Uterus (tissue), 4 donors: Measurements from ENCODE around the gene AHCYL2. TPM values are rescaled to one million over a fixed set of nuclear protein-coding genes. Genes with fewer than 3 reads are reported as not detected.

Source experiments
- DNase-seq, 2 donors: peaks; one replicate each; pipeline ENCODE4 v3.0.0-alpha.2; 2019 to 2020
- H3K27ac ChIP-seq, 2 donors: fragments of 200-600 bp; sonication (generic); 1 replicate in 1 of 2; 2 replicates in 1 of 2; pipeline ENCODE4 v1.5.1; 2016 to 2018
- H3K27me3 ChIP-seq, 2 donors: fragments of 200-600 bp; sonication (generic); one replicate each; pipeline ENCODE4 v1.5.1; 2018 to 2019; ENCODE audit warnings: control low read depth in 1 of 2
- H3K36me3 ChIP-seq, 2 donors: fragments of 200-600 bp; sonication (generic); one replicate each; pipeline ENCODE4 v1.5.1; 2019; ENCODE audit warnings: control low read depth in 1 of 2
- H3K4me1 ChIP-seq, 2 donors: fragments of 200-600 bp; sonication (generic); one replicate each; pipeline ENCODE4 v1.5.1; 2018 to 2019; ENCODE audit warnings: control low read depth in 1 of 2
- H3K4me3 ChIP-seq, 2 donors: fragments of 200-600 bp; sonication (generic); 1 replicate in 1 of 2; 2 replicates in 1 of 2; pipeline ENCODE4 v1.5.1; 2018 to 2019; ENCODE audit warnings: mild to moderate bottlenecking in 1 of 2
- H3K9me3 ChIP-seq, 2 donors: fragments of 200-600 bp; sonication (generic); one replicate each; pipeline ENCODE4 v1.5.1; 2019; ENCODE audit warnings: control low read depth in 1 of 2
- CTCF ChIP-seq, 4 experiments: fragments of 200-600 bp in 2 of 4; fragments of 450-650 bp in 2 of 4; sonication (generic) in 2 of 4; IDR thresholded peaks; one replicate each; pipeline ENCODE4 v1.5.1; 2016 to 2019; ENCODE audit warnings: antibody characterized with exemption in 4 of 4, mild to moderate bottlenecking in 2 of 4, moderate library complexity in 1 of 4
- POLR2A ChIP-seq, 2 donors: fragments of 450-650 bp; IDR thresholded peaks; one replicate each; pipeline ENCODE4 v1.6.1; 2016; ENCODE audit warnings: antibody characterized with exemption in 2 of 2, mild to moderate bottlenecking in 1 of 2, moderate library complexity in 1 of 2
- intact Hi-C: fragments of 100-400 bp; cut with DNase I; formaldehyde crosslinking; loops from one replicate; pipeline ENCODE4 v1.15.1; 2023; ENCODE audit warnings: low total_unique reads
- total RNA-seq, 4 donors: library from RNA; depleted of rRNA in 3 of 4; stranded (reverse); fragments of >200 nt in 3 of 4; gene quantifications; one replicate each; pipeline versions ENCODE4 v1.1.0 to v1.2.4, GENCODE V29; 2014 to 2023
- donor health status: DM: yes; HTN: yes; CAD: no.

AHCYL2 gene
- total RNA-seq, 4 donors from 2014 or later = 5.6 to 29.2 (median 23.7) TPM

- no peaks in the 10 kb centered on the region for H3K27me3 ChIP-seq
- no peaks in the 10 kb centered on the region for H3K4me1 ChIP-seq
- intact Hi-C loops = no loop called here
- no peaks in the 10 kb centered on the region for H3K36me3 ChIP-seq
- TF ChIP-seq CTCF (IDR thresholded peaks at IDR 0.05) (no peak), POLR2A (IDR thresholded peaks at IDR 0.05) (no peak)
- no peaks in the 10 kb centered on the region for H3K9me3 ChIP-seq
- no peak overlapping the region for H3K4me3 ChIP-seq
- H3K27ac ChIP-seq = no peak overlapping the region
- DNase-seq = no peak
These were observed 149.0 kb downstream of the AHCYL2 start for GRCh38 chr7:129373651-129374428.

GRCh38 chr7:129375141-129375938, 150.5 kb downstream of the AHCYL2 start:
- no peak for DNase-seq
- no peaks in the 10 kb centered on the region for H3K27me3 ChIP-seq
- H3K4me1 ChIP-seq = no peaks in the 10 kb centered on the region
- intact Hi-C loops = no loop called here
- H3K4me3 ChIP-seq = no peak overlapping the region
- TF ChIP-seq CTCF (IDR thresholded peaks at IDR 0.05) (no peak), POLR2A (IDR thresholded peaks at IDR 0.05) (no peak)
- no peak overlapping the region for H3K27ac ChIP-seq
- no peaks in the 10 kb centered on the region for H3K9me3 ChIP-seq
- H3K36me3 ChIP-seq = no peaks in the 10 kb centered on the region

DNA sequence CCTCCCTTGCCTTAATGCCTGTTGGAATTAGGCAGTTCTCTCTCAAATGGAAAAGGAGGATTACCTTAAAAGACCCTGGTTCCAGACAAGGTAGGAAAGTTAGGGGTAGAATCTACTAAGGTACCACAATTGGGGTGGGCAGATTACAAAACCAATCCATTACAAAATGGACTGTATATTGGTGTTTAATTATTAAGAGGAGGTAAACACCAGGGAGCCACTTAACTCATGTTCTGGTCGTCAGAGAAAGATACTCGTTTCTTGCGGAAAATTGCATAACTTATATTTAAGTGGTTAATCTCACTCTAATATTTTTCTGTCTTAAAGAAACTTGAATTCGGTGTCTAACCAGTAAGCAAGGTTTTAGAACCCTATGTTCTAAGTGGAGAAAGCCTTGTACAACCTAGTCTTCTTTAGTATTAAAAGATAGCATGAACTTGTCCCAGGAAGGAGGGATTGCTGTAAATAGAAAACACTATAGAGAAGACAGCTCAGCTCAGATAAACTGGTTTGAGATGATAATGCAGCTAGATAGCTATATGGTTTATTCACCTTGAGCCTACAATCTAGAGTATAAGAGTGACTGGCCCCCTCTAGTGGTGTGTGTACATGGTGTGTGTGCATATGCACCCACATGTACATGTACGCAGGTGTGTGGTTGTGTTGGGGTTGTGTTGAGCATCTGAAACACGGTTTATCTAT, 151.4 kb downstream of the AHCYL2 start:
- intact Hi-C loops = no loop called here
- no peak for TF ChIP-seq POLR2A (IDR thresholded peaks at IDR 0.05)
- peak in 2 of 4 experiments; percentile 27 to 43 for TF ChIP-seq CTCF (IDR thresholded peaks at IDR 0.05)
- H3K36me3 ChIP-seq = no peaks in the 10 kb centered on the region
- H3K4me1 ChIP-seq = no peaks in the 10 kb centered on the region
- H3K27ac ChIP-seq = no peak overlapping the region
- DNase-seq = no peak
- no peaks in the 10 kb centered on the region for H3K27me3 ChIP-seq
- no peak overlapping the region for H3K4me3 ChIP-seq
- no peaks in the 10 kb centered on the region for H3K9me3 ChIP-seq

- DNase-seq = no peak
- H3K27me3 ChIP-seq = no peaks in the 10 kb centered on the region
- H3K4me1 ChIP-seq = no peaks in the 10 kb centered on the region
- no peaks in the 10 kb centered on the region for H3K9me3 ChIP-seq
- no peak overlapping the region for H3K27ac ChIP-seq
- TF ChIP-seq CTCF (IDR thresholded peaks at IDR 0.05) = no peak
- TF ChIP-seq POLR2A (IDR thresholded peaks at IDR 0.05) = no peak
- no peaks in the 10 kb centered on the region for H3K36me3 ChIP-seq
- no peak overlapping the region for H3K4me3 ChIP-seq
- intact Hi-C loops = no loop called here
These were observed 152.2 kb downstream of the AHCYL2 start for GRCh38 chr7:129376778-129377700.
